ENCODE results near the gene POLD2.
A peak's percentile ranks its signal among the peaks of the same experiment; 100 is the strongest.

The POLD2 gene

GRCh38 chr7:44141221-44141850, 18.0 kb upstream of the POLD2 start, which contains the start of gene MYL7:
Gene MYL7, minus strand, starts transcription at chr7:44141332. Its CDS starts 27 bp downstream, at chr7:44141305.
- no peak for ATAC-seq (replicated peaks; ENCODE audit: extremely low read depth, poor library complexity, severe bottlenecking)
- no peak within 1 kb of the TSS for H3K27ac Mint-ChIP-seq (ENCODE audit: low read depth)

GRCh38 chr7:44140341-44140740, 17.0 kb upstream of the POLD2 start:
- no peak for DNase-seq (ENCODE audit: low spot score in 2 of 2)
- H3K27me3 Mint-ChIP-seq, result peaks cover 33% of the 10 kb centered on the region
- no peak overlapping the region for H3K4me3 Mint-ChIP-seq
- no peak overlapping the region for H3K27ac Mint-ChIP-seq (ENCODE audit: low read depth)
- H3K9me3 Mint-ChIP-seq, result no peaks in the 10 kb centered on the region
- ATAC-seq (replicated peaks; ENCODE audit: extremely low read depth, poor library complexity, severe bottlenecking), result no peak
- H3K4me1 Mint-ChIP-seq, result no peaks in the 10 kb centered on the region
- H3K36me3 Mint-ChIP-seq (ENCODE audit: insufficient read depth), result peaks cover 2% of the 10 kb centered on the region

More at GRCh38 chr7:44141221-44141850, 18.0 kb upstream of the POLD2 start, which contains the start of gene MYL7:
- no peak for DNase-seq (ENCODE audit: low spot score in 2 of 2)
- peaks cover 37% of the 10 kb centered on the region for H3K27me3 Mint-ChIP-seq
- no peaks in the 10 kb centered on the region for H3K36me3 Mint-ChIP-seq (ENCODE audit: insufficient read depth)
- no peak within 1 kb of the TSS for H3K4me3 Mint-ChIP-seq
- no peaks in the 10 kb centered on the region for H3K9me3 Mint-ChIP-seq
- H3K4me1 Mint-ChIP-seq, result no peaks in the 10 kb centered on the region

DNA sequence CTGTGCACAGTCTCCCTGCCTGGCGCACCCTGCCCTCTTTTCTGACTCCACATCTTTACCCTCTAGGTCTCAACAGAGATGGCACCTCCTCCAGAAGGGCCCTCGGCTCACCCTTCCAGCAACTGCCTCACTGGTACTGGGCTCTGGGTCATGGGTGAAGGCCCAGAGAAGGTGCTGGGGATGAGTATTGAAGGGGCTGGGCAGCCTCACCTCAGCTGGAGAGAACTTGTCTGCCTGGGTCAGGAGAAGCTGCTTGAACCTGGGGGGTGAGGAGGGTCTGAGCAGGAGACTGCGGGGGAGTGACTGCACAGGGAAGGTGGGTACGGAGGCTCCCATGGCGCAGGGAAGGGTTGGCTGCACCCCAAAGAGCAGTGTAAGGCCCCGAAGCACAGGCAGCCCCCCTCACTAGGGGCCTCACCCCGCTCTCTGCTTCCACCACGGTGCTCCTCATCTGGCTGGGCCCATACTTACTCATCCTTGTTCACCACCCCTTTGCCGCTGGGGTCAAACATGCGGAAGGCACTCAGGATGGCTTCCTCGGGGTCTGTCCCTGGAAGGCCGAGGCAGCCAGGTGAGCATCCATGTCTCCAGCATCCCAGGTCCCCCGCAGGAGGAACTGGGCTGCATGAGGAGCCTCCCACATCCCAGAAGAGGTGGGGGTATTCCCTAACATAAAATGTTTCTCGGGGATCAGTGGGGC, 16.1 kb upstream of the POLD2 start:
- Mint-ChIP-seq H3K27ac (ENCODE audit: low read depth) (no peak overlapping the region), H3K9me3 (no peaks in the 10 kb centered on the region), H3K4me1 (no peaks in the 10 kb centered on the region), H3K4me3 (no peak overlapping the region), H3K27me3 (peaks cover 24% of the 10 kb centered on the region), H3K36me3 (ENCODE audit: insufficient read depth) (peaks cover 2% of the 10 kb centered on the region)
- no peak for DNase-seq (ENCODE audit: low spot score in 2 of 2)
- ATAC-seq (replicated peaks; ENCODE audit: extremely low read depth, poor library complexity, severe bottlenecking), result no peak

GRCh38 chr7:44138698-44139097, 15.3 kb upstream of the POLD2 start:
- no peak for DNase-seq (ENCODE audit: low spot score in 2 of 2)
- H3K4me3 Mint-ChIP-seq, result no peak overlapping the region
- no peaks in the 10 kb centered on the region for H3K9me3 Mint-ChIP-seq
- no peak for ATAC-seq (replicated peaks; ENCODE audit: extremely low read depth, poor library complexity, severe bottlenecking)
- peaks cover 2% of the 10 kb centered on the region for H3K36me3 Mint-ChIP-seq (ENCODE audit: insufficient read depth)
- no peaks in the 10 kb centered on the region for H3K4me1 Mint-ChIP-seq
- H3K27ac Mint-ChIP-seq (ENCODE audit: low read depth), result no peak overlapping the region
- H3K27me3 Mint-ChIP-seq, result peaks cover 24% of the 10 kb centered on the region

- H3K27ac Mint-ChIP-seq (ENCODE audit: low read depth), result no peak overlapping the region
- no peaks in the 10 kb centered on the region for H3K9me3 Mint-ChIP-seq
Measured at GRCh38 chr7:44136731-44137130, 13.4 kb upstream of the POLD2 start.

DNA sequence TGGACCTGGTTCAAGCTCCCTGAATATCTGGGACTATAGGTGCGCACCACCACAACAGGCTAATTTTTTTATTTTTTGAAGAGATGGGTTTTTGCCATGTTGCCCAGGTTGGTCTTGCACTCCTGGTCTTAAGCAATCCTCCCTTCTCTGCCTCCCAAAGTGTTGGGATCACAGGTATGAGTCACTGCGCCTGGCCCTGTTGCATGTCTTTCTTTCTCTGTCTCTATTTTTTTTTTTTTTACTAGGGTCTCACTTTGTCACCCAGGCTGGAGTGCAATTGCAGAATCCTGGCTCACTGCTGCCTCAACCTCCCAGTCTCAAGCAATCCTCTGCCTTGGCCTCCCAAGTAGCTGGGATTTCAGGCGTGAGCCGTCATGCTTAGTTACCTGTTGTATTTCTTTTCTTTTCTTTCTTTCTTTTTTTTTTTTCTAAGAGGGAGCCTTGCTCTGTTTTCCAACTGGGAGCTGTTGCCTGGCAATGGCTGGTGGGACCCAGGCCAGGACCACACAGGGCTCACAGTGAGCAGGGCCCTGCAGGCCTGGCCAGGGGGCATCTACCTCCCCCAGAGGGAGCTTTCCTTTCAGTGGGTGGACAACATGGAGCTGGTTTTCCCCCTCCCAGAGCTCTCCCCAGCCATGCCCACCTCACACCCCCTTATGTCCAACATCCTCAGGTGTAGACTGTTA, 11.7 kb upstream of the POLD2 start:
- H3K4me1 Mint-ChIP-seq, result no peaks in the 10 kb centered on the region
- peak overlapping the region; percentile 16 for H3K27ac Mint-ChIP-seq (ENCODE audit: low read depth)
- no peak overlapping the region for H3K4me3 Mint-ChIP-seq
- no peak for DNase-seq (ENCODE audit: low spot score in 2 of 2)
- no peaks in the 10 kb centered on the region for H3K9me3 Mint-ChIP-seq
- H3K36me3 Mint-ChIP-seq (ENCODE audit: insufficient read depth), result peaks cover 2% of the 10 kb centered on the region
- H3K27me3 Mint-ChIP-seq, result peaks cover 21% of the 10 kb centered on the region
- no peak for ATAC-seq (replicated peaks; ENCODE audit: extremely low read depth, poor library complexity, severe bottlenecking)

More at GRCh38 chr7:44136731-44137130, 13.4 kb upstream of the POLD2 start:
- peaks cover 2% of the 10 kb centered on the region for H3K36me3 Mint-ChIP-seq (ENCODE audit: insufficient read depth)
- H3K27me3 Mint-ChIP-seq, result peaks cover 24% of the 10 kb centered on the region
- DNase-seq (ENCODE audit: low spot score in 2 of 2), result no peak
- H3K4me1 Mint-ChIP-seq, result no peaks in the 10 kb centered on the region
- no peak overlapping the region for H3K4me3 Mint-ChIP-seq
- no peak for ATAC-seq (replicated peaks; ENCODE audit: extremely low read depth, poor library complexity, severe bottlenecking)

DNA sequence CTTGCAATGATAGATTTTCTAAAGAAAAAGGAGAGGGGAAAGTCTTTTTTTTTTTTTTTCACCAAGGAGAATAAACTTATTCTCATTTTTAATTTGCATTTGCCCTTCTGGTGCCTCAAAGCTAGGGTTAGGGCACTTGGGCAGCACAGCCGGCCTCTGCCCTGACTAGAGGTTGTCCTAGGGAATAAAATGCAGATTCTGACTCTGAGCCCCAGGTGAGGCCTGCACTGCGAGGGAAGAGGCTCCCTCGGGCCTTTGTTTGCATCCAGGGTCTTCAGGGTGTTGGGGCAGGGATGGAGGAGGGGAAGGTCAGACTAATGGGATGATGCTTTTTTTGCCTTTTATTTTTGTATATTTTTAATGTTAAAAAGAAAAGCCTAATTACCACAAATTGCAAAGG, 9.9 kb upstream of the POLD2 start:
- ATAC-seq (replicated peaks; ENCODE audit: extremely low read depth, poor library complexity, severe bottlenecking) (no peak), DNase-seq (ENCODE audit: low spot score in 2 of 2) (no peak)
- H3K27ac Mint-ChIP-seq (ENCODE audit: low read depth), result no peak overlapping the region
- peaks cover 3% of the 10 kb centered on the region for H3K27me3 Mint-ChIP-seq
- no peaks in the 10 kb centered on the region for H3K9me3 Mint-ChIP-seq
- H3K36me3 Mint-ChIP-seq (ENCODE audit: insufficient read depth), result peaks cover 2% of the 10 kb centered on the region
- no peak overlapping the region for H3K4me3 Mint-ChIP-seq
- H3K4me1 Mint-ChIP-seq, result no peaks in the 10 kb centered on the region

DNA sequence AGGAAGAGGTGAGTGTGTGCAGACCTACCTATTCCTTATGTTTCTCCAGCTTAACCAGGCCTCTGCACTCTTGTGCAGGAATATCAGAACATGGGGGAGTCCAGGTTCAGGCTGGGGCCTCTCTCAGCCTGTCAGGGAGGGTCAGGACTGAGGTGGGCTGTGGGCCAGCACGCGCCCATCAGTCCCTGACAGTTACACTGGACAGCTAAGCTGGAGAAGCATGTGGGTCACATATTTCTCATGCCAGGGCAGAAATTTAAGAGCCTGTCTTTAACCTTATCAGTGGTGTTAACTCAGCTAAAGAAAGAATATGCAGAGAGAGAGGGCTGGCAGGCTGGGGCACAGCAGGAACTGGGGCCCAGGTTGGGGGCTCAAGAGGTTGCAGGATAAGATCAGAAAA, 8.7 kb upstream of the POLD2 start:
- Mint-ChIP-seq H3K27ac (ENCODE audit: low read depth) (no peak overlapping the region), H3K36me3 (ENCODE audit: insufficient read depth) (peaks cover 2% of the 10 kb centered on the region), H3K9me3 (no peaks in the 10 kb centered on the region)

GRCh38 chr7:44131173-44132029, 8.1 kb upstream of the POLD2 start:
- Mint-ChIP-seq H3K36me3 (ENCODE audit: insufficient read depth) (peaks cover 2% of the 10 kb centered on the region), H3K9me3 (no peaks in the 10 kb centered on the region), H3K27me3 (no peaks in the 10 kb centered on the region), H3K4me1 (no peaks in the 10 kb centered on the region), H3K4me3 (no peak overlapping the region), H3K27ac (ENCODE audit: low read depth) (no peak overlapping the region)
- no peak for ATAC-seq (replicated peaks; ENCODE audit: extremely low read depth, poor library complexity, severe bottlenecking)
- no peak for DNase-seq (ENCODE audit: low spot score in 2 of 2)

More for the DNA sequence above, 8.7 kb upstream of the POLD2 start:
- H3K4me1 Mint-ChIP-seq, result no peaks in the 10 kb centered on the region
- DNase-seq (ENCODE audit: low spot score in 2 of 2) (no peak), ATAC-seq (replicated peaks; ENCODE audit: extremely low read depth, poor library complexity, severe bottlenecking) (no peak)
- no peaks in the 10 kb centered on the region for H3K27me3 Mint-ChIP-seq
- no peak overlapping the region for H3K4me3 Mint-ChIP-seq

GRCh38 chr7:44128721-44129582, 5.6 kb upstream of the POLD2 start:
- Mint-ChIP-seq H3K36me3 (ENCODE audit: insufficient read depth) (peaks cover 3% of the 10 kb centered on the region), H3K4me1 (peaks cover 5% of the 10 kb centered on the region), H3K4me3 (no peak overlapping the region), H3K27ac (ENCODE audit: low read depth) (no peak overlapping the region), H3K27me3 (no peaks in the 10 kb centered on the region), H3K9me3 (no peaks in the 10 kb centered on the region)
- no peak for ATAC-seq (replicated peaks; ENCODE audit: extremely low read depth, poor library complexity, severe bottlenecking)
- no peak for DNase-seq (ENCODE audit: low spot score in 2 of 2)

GRCh38 chr7:44127161-44127560, 3.8 kb upstream of the POLD2 start:
- Mint-ChIP-seq H3K36me3 (ENCODE audit: insufficient read depth) (peaks cover 7% of the 10 kb centered on the region), H3K9me3 (no peaks in the 10 kb centered on the region), H3K27me3 (no peaks in the 10 kb centered on the region), H3K4me1 (peaks cover 16% of the 10 kb centered on the region), H3K4me3 (no peak overlapping the region), H3K27ac (ENCODE audit: low read depth) (no peak overlapping the region)
- ATAC-seq (replicated peaks; ENCODE audit: extremely low read depth, poor library complexity, severe bottlenecking), result no peak
- no peak for DNase-seq (ENCODE audit: low spot score in 2 of 2)
